Stimulated activated CD4-positive, alpha-beta T cell treated with anti-CD3 and anti-CD28 coated beads, TNF-alpha, amount 100 ng/mL, for 24 hours (primary cell): Measurements from ENCODE around the gene USP32.

Experiments used
- DNase-seq, 3 experiments: peaks; one replicate each; pipeline ENCODE4 v3.0.0-alpha.2; 2020; ENCODE audit warnings: low read depth in 3 of 3

The USP32 gene

DNA sequence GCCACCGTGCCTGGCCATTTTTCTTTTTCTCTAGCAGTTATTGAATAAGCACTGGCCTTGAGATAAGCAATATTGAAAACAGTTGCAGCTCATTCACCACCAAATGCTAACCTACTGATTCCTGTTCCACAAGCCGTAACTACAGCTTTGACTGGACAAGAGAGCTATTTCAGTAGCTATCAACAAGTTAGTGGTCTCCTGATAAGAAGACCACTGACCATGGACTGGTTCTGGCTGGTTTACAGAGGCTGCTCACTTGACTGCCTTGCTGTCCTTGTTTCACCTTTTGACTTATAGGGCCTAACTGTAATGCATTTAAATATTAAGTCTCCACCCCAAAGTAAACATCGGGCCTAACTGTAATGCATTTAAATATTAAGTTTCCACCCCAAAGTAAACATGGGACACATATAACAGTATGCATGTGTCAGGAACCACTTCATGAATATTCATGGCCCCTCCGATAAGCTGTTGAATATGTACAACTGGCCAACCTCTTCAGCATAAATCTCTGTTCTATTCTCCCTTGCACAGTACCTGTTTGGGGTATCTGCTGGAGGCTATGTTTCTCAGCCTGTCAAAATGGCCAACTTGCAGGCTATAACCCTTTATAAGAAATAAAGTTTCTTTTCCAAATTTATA lies 94.1 kb downstream of the USP32 start:
- no peak for DNase-seq

GRCh38 chr17:60296177-60296576 lies 95.8 kb downstream of the USP32 start:
- no peak for DNase-seq

- no peak for DNase-seq
Measured at GRCh38 chr17:60293580-60294335, 98.2 kb downstream of the USP32 start.

GRCh38 chr17:60292697-60293096 lies 99.2 kb downstream of the USP32 start:
- DNase-seq, result no peak

DNA sequence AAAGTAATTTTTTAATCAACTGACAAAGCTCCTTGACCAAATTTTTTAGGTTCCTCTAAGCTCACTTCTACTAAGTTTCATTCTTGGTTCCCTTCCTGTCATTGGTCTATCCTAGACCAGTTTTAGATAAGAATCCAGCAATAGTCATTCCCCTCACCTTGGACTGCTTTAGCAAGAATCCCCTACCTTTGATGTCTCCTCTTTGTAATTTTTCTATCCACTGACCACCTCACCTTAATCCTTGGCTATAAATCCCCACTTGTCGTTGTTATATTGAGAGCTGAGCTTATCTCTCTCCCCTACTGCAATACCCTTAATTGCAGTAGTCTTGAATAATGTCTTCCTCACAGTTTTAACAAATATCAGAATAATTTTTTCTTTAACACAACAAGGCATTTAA lies 107.2 kb downstream of the USP32 start:
- no peak for DNase-seq

DNA sequence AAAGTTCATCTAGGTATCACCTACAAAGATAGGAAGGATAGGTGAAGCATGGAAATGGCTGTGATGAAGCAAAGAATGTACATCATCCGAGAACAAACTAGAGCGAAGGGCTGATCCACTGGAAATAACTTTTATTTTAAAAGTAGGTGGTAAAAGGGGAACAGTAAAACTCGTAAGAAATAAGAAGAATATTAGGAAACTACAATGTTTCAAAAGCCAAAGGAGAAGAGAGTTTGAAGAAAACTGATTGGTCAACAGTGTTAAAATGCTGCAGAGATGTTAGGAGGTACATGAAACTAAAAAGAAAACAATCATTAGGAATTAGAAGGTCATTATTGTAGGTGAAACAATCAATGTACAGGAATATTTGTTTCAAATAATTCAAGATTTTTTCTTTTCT lies 108.1 kb downstream of the USP32 start:
- DNase-seq, result no peak

DNA sequence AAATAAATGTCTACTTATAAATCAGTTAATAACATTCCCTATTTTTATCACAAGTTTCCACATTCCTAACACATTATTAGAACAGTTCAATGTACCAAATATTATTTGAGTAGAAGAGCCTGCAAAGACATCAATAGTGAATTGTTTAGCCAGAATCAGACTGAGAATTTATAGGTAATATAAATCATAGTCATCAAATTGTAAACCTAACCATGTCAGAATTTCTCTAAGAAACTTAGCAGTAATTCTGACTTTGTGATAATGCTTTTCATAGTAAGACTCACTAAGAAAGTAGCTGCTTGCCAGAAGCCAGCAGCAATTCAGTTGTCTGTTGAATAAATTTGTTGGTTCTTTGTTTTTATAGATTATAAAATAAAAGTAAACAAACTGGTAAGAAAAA lies 111.3 kb downstream of the USP32 start:
- no peak for DNase-seq

DNA sequence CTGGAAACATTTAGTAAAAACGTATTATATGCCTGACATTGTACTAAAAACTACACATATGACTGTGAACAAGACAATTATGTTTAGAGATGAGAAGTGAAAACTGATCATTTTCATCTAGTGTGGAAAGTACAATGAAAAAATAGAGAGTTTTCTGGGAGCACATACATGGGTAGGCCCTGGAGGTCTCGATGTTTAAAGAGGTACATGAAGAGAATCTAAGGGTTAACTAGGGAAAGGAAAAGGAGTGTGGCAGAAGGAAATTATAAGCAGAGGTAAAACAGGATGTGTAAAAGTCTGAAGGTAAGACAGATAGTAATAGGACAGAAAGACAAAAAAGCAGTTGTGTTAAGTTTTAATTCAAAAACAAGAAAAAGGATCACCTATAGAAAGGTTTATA lies 113.7 kb downstream of the USP32 start:
- DNase-seq, result no peak

DNA sequence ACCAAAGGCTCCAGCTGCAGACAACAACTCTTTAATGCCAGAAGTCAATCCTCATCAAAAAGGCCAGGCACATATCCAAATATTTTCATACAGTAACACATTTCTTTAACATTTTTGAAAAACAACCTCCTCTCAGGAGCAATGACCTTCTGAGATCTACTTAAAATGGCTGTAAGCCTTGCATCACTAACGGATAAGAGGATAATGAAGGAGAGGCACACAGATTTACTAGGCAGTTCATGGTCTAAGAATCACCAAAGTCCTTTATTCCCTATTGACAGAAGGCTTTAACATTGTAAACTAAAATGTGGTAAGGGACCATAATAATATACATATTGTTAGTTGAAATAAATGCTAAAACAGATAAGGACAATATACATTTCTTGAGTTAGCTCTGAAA lies 114.7 kb downstream of the USP32 start:
- DNase-seq, result no peak

- no peak for DNase-seq
Measured at GRCh38 chr17:60269417-60269816, 122.5 kb downstream of the USP32 start.

GRCh38 chr17:60260540-60260939 lies 131.4 kb downstream of the USP32 start:
- DNase-seq, result no peak

DNA sequence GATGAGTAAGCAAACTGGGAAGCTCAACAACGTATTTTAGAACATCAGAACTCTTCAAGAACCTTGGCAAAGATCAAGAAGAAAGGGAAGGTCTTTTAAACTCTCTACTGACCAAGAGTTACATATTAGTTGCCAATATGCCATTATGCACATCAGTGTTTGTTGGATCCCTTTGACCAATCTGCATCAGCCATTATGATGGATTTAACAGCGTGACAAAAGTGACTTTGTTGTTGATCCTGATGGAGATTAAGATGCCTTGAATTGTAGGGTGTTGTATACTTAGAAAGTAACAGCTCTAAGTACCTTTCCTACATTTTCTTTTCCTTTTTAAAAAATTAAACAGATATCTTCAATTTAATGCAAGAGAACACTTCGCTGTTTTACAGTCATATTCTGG lies 133.6 kb downstream of the USP32 start:
- no peak for DNase-seq

DNA sequence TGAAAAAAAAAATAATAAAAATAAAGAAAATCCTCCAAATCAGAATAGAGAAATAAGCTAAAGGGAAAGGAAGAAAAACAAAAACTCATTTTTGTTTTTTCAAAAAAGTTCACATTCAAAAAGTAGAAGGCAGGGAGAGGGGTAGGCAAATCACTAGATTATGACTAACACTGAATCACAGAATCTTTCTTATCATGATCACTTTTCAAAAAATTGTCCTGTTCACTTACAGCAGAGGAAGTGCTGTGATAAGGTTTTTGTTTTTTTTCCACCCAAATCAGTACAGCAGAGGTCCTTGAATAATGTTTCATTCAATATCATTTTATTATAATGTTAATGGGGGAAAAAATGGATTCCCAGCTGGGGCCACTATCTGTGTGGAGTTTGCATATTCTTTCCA lies 135.8 kb downstream of the USP32 start:
- no peak for DNase-seq

GRCh38 chr17:60253048-60253447 lies 138.9 kb downstream of the USP32 start:
- no peak for DNase-seq

GRCh38 chr17:60252459-60252858 lies 139.5 kb downstream of the USP32 start:
- DNase-seq, result no peak

- DNase-seq, result no peak
Measured at GRCh38 chr17:60249290-60249826, 142.6 kb downstream of the USP32 start.

GRCh38 chr17:60248618-60249289 lies 143.2 kb downstream of the USP32 start:
- no peak for DNase-seq

DNA sequence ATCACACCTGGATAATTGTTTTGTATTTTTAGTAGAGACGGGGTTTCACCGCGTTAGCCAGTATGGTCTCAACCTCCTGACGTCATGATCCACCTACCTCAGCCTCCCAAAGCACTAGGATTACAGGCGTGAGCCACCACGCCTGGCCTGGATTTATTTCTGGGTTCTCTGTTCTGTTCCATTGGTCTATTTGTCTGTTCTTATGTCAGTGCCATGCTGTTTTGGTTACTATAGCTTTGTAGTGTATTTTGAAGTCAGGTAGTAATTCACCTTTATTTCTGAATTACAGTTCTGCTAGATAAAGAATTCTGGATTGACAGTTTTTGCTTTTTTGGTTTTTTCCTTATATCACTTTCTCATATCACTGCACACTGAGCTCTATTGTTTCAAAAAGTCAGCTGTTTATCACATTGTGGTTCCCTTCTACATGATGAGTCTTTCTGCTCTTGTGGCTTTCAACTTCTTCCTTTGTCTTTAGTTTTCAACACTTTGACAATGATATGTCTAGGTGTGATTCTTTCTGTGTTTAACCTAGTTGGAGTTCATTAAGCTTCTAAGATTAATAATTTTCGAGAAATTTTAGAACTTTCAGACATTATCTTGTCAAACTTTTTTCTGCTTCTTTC lies 144.0 kb downstream of the USP32 start:
- no peak for DNase-seq

DNA sequence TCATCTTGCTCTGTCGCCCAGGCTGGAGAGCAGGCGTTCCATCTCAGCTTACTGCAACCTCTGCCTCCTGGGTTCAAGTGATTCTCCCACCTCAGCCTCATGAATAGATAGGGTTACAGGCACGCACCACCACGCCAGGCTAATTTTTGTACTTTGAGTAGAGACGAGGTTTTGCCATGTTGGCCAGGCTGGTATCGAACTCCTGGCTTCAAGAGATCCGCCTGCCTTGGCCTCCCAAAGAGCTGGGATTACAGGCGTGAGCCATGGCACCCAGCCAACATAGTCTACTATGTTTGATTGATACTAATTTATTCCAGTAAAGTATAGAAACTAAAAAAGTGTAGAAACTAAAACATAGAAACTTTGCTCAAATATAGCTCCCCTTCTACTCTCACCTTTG lies 147.3 kb downstream of the USP32 start:
- DNase-seq, result no peak

- no peak for DNase-seq
Measured at GRCh38 chr17:60240290-60240689, 151.6 kb downstream of the USP32 start.

DNA sequence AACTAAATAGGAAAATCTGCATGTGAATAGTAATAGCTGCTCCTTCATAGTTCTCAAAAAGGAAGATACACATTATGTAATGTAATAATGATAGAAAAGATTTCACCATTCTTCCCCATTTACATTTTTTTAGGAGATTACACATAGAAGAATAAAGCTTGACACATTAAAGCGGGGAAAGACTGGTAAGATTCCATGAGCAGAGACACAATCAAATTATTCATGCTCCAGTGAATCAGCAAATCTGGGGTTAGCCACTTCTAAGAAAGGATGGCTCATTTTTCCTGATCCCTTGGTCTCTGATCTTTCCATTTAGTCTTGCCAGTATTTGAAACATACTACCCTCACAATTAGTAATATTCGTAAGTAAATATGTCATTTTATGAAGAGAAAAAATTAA lies 160.2 kb downstream of the USP32 start:
- no peak for DNase-seq

GRCh38 chr17:60231234-60231633 lies 160.7 kb downstream of the USP32 start:
- DNase-seq, result no peak
